Caco-2 (cell line): ENCODE measurements around the gene HTRA3. TPM values are rescaled to one million over a fixed set of nuclear protein-coding genes. Genes with fewer than 3 reads are reported as not detected.

Experiments
- BruUV-seq: library from RNA; stranded (reverse); fragments of 400-500 nt; replicated peaks from 2 replicates; lab custom pipeline; 2021; lab: Mats Ljungman, UMichigan
- CTCF ChIA-PET: fragments of 300-600 bp; sonication (Branson Sonifier 250); formaldehyde crosslinking; loops from one replicate; lab custom pipeline; 2022; ENCODE audit warnings: antibody characterized with exemption; lab: Charles Lee
- POLR2A ChIA-PET: fragments of 300-600 bp; sonication (Branson Sonifier 250); formaldehyde crosslinking; loops from one replicate; lab custom pipeline; 2022; ENCODE audit warnings: antibody characterized with exemption; lab: Charles Lee
- DNase-seq, 2 experiments: peaks; one replicate each; pipeline versions ENCODE4 v3.0.0 to v3.0.0-alpha.2; 2020 to 2022
- H3K27me3 ChIP-seq: replicated peaks from 2 replicates; pipeline ENCODE4 v1.6.0; 2011; ENCODE audit warnings: low read length; ENCODE audit not compliant: control insufficient read depth, insufficient read depth
- H3K36me3 ChIP-seq: 2 replicates; pipeline ENCODE4 v1.5.1; 2011; ENCODE audit warnings: low read length; ENCODE audit not compliant: control insufficient read depth, insufficient read depth
- H3K4me1 ChIP-seq: fragments of 250-450 bp; sonication (Bioruptor Pico); 2 replicates; pipeline ENCODE4 v1.5.1; 2020; ENCODE audit warnings: mild to moderate bottlenecking
- H3K4me3 ChIP-seq: 2 replicates; pipeline ENCODE4 v1.5.1; 2011; ENCODE audit warnings: low read depth, mild to moderate bottlenecking, control low read depth, low read length
- H3K9me3 ChIP-seq: fragments of 250-450 bp; sonication (Bioruptor Pico); 2 replicates; pipeline ENCODE4 v1.5.1; 2020; ENCODE audit warnings: mild to moderate bottlenecking, moderate library complexity
- H3K27ac Mint-ChIP-seq: one replicate; pipeline ENCODE4 v1.8.0; 2022; ENCODE audit warnings: mixed read lengths; ENCODE audit not compliant: unreplicated experiment
- H3K27me3 Mint-ChIP-seq: one replicate; pipeline ENCODE4 v1.8.0; 2022; ENCODE audit warnings: mixed read lengths; ENCODE audit not compliant: insufficient read depth, unreplicated experiment
- H3K36me3 Mint-ChIP-seq: one replicate; pipeline ENCODE4 v1.8.0; 2022; ENCODE audit warnings: mild to moderate bottlenecking, mixed read lengths; ENCODE audit not compliant: insufficient read depth, unreplicated experiment
- H3K4me1 Mint-ChIP-seq: one replicate; pipeline ENCODE4 v1.8.0; 2022; ENCODE audit warnings: low read depth, mixed read lengths; ENCODE audit not compliant: unreplicated experiment
- H3K4me3 Mint-ChIP-seq: one replicate; pipeline ENCODE4 v1.8.0; 2022; ENCODE audit warnings: mild to moderate bottlenecking, moderate library complexity, mixed read lengths; ENCODE audit not compliant: unreplicated experiment
- H3K9me3 Mint-ChIP-seq: one replicate; pipeline ENCODE4 v1.8.0; 2022; ENCODE audit warnings: mixed read lengths; ENCODE audit not compliant: unreplicated experiment
- intact Hi-C: fragments of 100-400 bp; cut with micrococcal nuclease; formaldehyde crosslinking; loops from one replicate; pipeline ENCODE4 v1.10.0; 2022; ENCODE audit not compliant: unreplicated experiment
- total RNA-seq: library from RNA; stranded (reverse); gene quantifications from 2 replicates; pipeline ENCODE4 v1.2.3, GENCODE V29; 2022
- TF ChIP-seq, protein P1 (sequence below), 2 experiments: fragments of 200-600 bp in 1 of 2; IDR thresholded peaks; 1 replicate in 1 of 2; 2 replicates in 1 of 2; pipeline versions ENCODE4 v1.5.1 to v1.8.0; 2011 to 2022; ENCODE audit warnings: antibody characterized with exemption in 1 of 2, control low read depth in 1 of 2, inconsistent platforms in 1 of 2, low read depth in 1 of 2, low read length in 1 of 2, mild to moderate bottlenecking in 1 of 2, moderate library complexity in 1 of 2; ENCODE audit not compliant: insufficient read depth in 1 of 2, severe bottlenecking in 1 of 2, unreplicated experiment in 1 of 2

The HTRA3 gene
- total RNA-seq, 1 experiment from 2014 or later, result 0.66 TPM

GRCh38 chr4:8283631-8284121, 14.1 kb downstream of the HTRA3 start:
- no peaks in the 10 kb centered on the region for H3K27me3 ChIP-seq

DNA sequence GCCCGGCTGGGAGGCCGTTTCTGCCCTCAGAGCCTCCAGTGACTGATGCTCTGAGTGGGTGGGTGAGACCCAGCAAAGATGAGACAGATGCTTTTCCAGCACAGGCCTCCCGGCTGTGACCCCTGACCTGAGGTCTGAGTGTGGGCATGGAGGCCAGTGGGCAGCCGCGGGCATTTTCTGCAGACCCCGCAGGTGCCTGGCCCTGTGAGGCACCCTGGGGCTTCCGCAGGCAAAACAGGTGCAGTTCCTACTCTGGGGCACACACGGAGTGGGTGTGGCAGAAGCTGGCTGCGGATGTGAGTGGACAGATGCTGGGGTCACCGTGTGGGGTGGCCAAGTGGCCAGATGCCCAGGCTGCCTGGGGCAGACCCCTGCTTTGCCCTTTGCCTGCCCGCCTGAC, 14.8 kb downstream of the HTRA3 start:
- H3K4me1 Mint-ChIP-seq, result no peaks in the 10 kb centered on the region
- Histone ChIP-seq H3K4me3 (no peak overlapping the region), H3K4me1 (no peaks in the 10 kb centered on the region), H3K9me3 (no peaks in the 10 kb centered on the region), H3K36me3 (no peaks in the 10 kb centered on the region), H3K27me3 (no peaks in the 10 kb centered on the region)
- BruUV-seq, result no TSS peak
- TF ChIP-seq, protein P1, sequence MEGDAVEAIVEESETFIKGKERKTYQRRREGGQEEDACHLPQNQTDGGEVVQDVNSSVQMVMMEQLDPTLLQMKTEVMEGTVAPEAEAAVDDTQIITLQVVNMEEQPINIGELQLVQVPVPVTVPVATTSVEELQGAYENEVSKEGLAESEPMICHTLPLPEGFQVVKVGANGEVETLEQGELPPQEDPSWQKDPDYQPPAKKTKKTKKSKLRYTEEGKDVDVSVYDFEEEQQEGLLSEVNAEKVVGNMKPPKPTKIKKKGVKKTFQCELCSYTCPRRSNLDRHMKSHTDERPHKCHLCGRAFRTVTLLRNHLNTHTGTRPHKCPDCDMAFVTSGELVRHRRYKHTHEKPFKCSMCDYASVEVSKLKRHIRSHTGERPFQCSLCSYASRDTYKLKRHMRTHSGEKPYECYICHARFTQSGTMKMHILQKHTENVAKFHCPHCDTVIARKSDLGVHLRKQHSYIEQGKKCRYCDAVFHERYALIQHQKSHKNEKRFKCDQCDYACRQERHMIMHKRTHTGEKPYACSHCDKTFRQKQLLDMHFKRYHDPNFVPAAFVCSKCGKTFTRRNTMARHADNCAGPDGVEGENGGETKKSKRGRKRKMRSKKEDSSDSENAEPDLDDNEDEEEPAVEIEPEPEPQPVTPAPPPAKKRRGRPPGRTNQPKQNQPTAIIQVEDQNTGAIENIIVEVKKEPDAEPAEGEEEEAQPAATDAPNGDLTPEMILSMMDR (IDR thresholded peaks at IDR 0.05; ENCODE audit: insufficient read depth in 1 of 2, low read depth in 1 of 2, low read length in 1 of 2, severe bottlenecking in 1 of 2, unreplicated experiment in 1 of 2), result no peak
- no peak overlapping the region for H3K4me3 Mint-ChIP-seq
- no peak overlapping the region for H3K27ac Mint-ChIP-seq
- no peaks in the 10 kb centered on the region for H3K36me3 Mint-ChIP-seq
- CTCF ChIA-PET, result no interaction called here
- H3K27me3 Mint-ChIP-seq, result peaks cover 3% of the 10 kb centered on the region
- intact Hi-C loops, result no loop called here
- no peaks in the 10 kb centered on the region for H3K9me3 Mint-ChIP-seq
- DNase-seq, result no peak
- POLR2A ChIA-PET, result no interaction called here

More at GRCh38 chr4:8283631-8284121, 14.1 kb downstream of the HTRA3 start:
- ChIA-PET POLR2A (no interaction called here), CTCF (no interaction called here)
- no peaks in the 10 kb centered on the region for H3K9me3 Mint-ChIP-seq
- no peak overlapping the region for H3K27ac Mint-ChIP-seq
- no peak for DNase-seq
- no peak overlapping the region for H3K4me3 Mint-ChIP-seq
- intact Hi-C loops, result no loop called here
- H3K27me3 Mint-ChIP-seq, result peaks cover 3% of the 10 kb centered on the region
- no peaks in the 10 kb centered on the region for H3K36me3 Mint-ChIP-seq
- no TSS peak for BruUV-seq
- no peaks in the 10 kb centered on the region for H3K4me1 Mint-ChIP-seq
- Histone ChIP-seq H3K4me1 (no peaks in the 10 kb centered on the region), H3K36me3 (no peaks in the 10 kb centered on the region), H3K4me3 (no peak overlapping the region), H3K9me3 (no peaks in the 10 kb centered on the region)
- TF ChIP-seq, protein P1 (IDR thresholded peaks at IDR 0.05; ENCODE audit: insufficient read depth in 1 of 2, low read depth in 1 of 2, low read length in 1 of 2, severe bottlenecking in 1 of 2, unreplicated experiment in 1 of 2), result no peak

GRCh38 chr4:8285143-8285975, 15.8 kb downstream of the HTRA3 start:
- DNase-seq, result no peak
- Histone ChIP-seq H3K4me3 (no peak overlapping the region), H3K4me1 (no peaks in the 10 kb centered on the region), H3K9me3 (no peaks in the 10 kb centered on the region), H3K36me3 (no peaks in the 10 kb centered on the region), H3K27me3 (no peaks in the 10 kb centered on the region)
- no peaks in the 10 kb centered on the region for H3K9me3 Mint-ChIP-seq
- peaks cover 3% of the 10 kb centered on the region for H3K27me3 Mint-ChIP-seq
- H3K4me3 Mint-ChIP-seq, result no peak overlapping the region
- H3K27ac Mint-ChIP-seq, result no peak overlapping the region
- H3K4me1 Mint-ChIP-seq, result no peaks in the 10 kb centered on the region
- intact Hi-C loops, result no loop called here
- BruUV-seq, result no TSS peak
- TF ChIP-seq, protein P1 (IDR thresholded peaks at IDR 0.05; ENCODE audit: insufficient read depth in 1 of 2, low read depth in 1 of 2, low read length in 1 of 2, severe bottlenecking in 1 of 2, unreplicated experiment in 1 of 2), result no peak
- CTCF ChIA-PET, result interaction anchor here (1.0 kb wide), 1 partner anchor 43 kb away, joined by 3 read pairs; no protein-coding TSS in a partner anchor
- no peaks in the 10 kb centered on the region for H3K36me3 Mint-ChIP-seq
- POLR2A ChIA-PET, result no interaction called here
